GOT3 (cell line): Measurements from ENCODE around the gene TAAR6.
"Not testable (repeated sequence)": the region's sequence is repeated elsewhere in the genome, so short reads cannot be mapped to it uniquely, and the experiment has no call there.

Experiments
- DNase-seq: peaks from one replicate; lab custom pipeline; 2025; ENCODE audit warnings: mixed read lengths; lab: John Stamatoyannopoulos, UW

TAAR6 gene

DNA sequence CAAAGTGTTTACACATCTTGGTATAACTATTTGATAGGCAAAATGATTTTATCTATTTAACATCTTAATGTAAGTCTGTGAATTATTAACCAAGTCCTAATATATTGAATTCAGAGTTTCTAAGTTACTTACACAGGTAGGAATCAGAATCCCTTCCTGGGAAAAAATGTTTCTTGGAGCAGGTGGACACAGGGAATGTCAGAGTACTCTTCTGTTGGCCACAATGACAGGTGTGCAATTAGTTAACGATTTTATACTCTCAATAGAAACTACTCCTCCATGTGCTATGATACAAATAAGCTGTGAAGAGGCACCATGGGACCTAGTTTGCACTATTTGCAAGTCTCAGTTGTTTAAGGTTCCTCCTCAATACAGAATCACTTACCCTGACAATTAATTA, 20.2 kb downstream of the TAAR6 start:
- DNase-seq, result no peak

GRCh38 chr6:132592855-132593254, 22.7 kb downstream of the TAAR6 start:
- no peak for DNase-seq

GRCh38 chr6:132596201-132596600, 26.1 kb downstream of the TAAR6 start:
- no peak for DNase-seq

- DNase-seq, result no peak
These were observed 28.4 kb downstream of the TAAR6 start for GRCh38 chr6:132598473-132598872.

DNA sequence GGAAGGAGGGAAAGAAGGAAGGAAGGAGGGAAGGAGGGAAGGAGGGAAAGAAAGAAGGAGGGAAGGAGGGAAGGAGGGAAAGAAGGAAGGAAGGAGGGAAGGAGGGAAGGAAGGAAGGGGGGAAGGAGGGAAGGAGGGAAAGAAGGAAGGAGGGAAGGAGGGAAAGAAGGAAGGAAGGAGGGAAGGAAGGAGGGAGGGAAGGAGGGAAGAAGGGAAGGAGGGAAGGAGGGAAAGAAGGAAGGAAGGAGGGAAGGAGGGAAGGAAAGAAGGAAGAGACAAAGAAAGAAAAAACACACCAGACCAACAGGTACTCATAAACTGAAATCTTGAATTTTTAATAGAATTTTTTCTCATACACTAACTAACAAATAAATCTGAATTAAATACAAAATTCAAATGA, 30.8 kb downstream of the TAAR6 start:
- DNase-seq, result not testable (repeated sequence)

GRCh38 chr6:132604635-132605152, 34.6 kb downstream of the TAAR6 start:
- DNase-seq, result no peak

GRCh38 chr6:132607544-132608233, 37.6 kb downstream of the TAAR6 start:
- DNase-seq, result no peak

- no peak for DNase-seq
These were observed 41.5 kb downstream of the TAAR6 start for GRCh38 chr6:132611616-132612015.

DNA sequence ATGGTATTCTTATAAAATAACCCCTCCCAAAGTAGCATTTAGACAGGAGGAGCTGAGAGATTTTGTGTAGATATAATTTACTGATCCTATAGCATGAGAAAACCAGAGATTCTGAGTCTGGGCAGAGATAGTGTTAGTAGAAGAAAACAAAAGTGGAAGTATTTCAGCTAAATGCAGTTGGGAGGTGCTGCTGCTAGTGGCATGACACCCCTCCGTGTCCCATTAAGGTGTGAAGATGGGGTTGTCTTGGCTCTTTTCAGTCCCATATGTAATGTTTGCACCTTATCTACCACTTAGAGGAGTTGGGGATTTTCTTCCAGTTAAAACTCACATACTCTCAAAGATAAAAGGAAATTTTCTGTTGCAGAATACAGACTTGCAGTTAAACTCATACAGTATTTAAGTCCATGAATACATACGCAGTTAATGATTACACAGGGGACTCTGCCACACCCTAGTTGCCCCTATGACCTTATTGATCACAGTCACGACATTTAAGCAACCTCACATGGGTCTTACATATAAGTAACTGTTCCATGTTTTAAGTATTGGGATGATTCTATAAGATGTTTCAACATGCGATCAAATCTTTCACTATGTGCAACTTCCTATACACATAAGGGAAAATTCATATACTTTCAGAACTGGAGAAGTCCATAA, 42.5 kb downstream of the TAAR6 start:
- no peak for DNase-seq

DNA sequence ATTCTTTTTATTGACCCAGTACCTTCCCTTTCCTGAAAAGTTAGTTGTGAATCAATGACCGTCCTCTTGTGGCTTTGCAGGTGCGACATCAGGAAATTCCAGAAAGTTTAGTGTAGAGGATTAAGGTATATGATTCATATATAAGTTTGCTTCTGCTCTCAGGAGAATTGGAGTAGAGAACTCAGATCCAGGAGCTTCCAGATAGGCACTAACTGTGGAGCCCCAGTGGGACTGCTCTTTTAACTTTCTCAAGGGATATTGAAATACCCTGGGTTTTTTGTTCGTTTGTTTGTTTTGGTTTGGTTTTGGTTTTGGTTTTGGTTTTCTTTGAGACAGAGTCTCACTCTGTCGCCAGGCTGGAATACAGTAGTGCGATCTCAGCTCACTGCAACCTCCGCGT, 44.4 kb downstream of the TAAR6 start:
- DNase-seq, result no peak

DNA sequence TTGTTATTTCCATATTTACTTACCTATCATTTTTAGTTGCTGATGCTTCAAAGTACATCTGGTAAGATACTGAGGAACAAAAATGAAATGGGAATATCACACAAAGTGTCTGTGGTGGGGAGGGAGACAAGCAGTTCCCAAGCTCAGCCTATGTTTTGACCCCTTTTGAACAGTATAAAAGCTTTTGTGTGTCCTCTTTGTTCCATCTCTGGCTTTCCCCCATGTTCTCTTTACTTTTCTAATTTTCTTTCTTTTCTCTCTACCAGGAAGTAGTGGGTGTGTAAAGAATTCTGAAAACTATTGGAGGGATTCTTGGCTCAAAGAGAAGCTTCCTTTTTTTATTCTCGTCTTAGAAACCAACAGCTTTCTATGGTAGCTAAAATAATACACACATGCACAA, 46.6 kb downstream of the TAAR6 start:
- no peak for DNase-seq
